ENCODE data around the gene MTO1.
A peak's percentile ranks its signal among the peaks of the same experiment; 100 is the strongest.
"Not testable (repeated sequence)": the region's sequence is repeated elsewhere in the genome, so short reads cannot be mapped to it uniquely, and the experiment has no call there.

The MTO1 gene

DNA sequence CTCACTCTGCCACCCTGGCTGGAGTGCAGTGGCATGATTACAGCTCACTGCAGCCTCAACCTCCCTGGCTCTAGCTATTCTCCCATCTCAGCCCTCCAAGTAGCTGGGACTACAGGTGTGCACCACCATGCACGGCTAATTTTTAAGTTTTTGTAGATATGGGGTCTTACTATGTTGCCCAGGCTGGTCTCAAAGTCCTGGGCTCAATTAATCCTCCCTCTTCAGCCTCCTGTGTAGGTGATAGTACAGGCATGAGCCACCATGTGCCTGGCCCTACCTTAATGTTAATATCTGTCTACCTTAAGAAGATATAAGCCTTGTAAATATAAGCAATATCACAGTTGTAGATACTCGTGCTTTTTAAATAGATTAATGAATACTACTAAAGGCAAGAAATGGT is 42.6 kb downstream of the MTO1 start:
- DNase-seq: no peak

DNA sequence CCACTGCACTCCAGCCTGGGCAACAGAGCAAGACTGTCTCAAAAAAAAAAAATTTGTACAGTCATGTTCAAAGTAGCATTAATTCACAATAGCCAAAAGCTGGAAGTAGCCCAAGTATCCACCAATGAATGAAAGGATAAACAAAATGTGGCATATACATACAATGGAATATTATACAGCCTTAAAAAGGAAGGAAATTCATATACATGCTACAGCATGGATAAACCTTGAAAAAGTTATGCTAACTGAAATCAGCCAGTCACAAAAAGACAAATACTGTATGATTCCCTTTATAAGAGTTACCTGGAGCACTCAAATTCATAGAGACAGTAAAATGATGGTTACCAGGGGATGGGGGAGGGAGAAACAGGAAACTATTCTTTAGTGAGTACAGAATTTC is 43.6 kb downstream of the MTO1 start:
- DNase-seq: no peak

DNA sequence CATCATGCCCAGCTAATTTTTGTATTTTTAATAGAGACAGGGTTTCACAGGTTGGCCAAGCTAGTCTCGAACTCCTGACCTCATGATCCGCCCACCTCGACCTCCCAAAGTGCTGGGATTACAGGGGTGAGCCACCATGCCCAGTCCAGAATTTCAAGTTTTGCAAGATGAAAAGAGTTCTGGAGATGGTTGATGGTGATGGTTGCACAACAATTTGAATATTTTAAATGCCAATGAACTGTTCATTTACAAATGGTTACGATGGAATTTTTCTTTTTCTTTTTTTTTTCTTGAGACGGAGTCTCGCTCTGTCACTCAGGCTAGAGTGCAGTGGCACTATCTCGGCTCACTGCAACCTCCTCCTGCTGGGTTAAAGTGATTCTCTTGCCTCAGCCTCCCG is 44.2 kb downstream of the MTO1 start:
- not testable (repeated sequence) for DNase-seq

DNA sequence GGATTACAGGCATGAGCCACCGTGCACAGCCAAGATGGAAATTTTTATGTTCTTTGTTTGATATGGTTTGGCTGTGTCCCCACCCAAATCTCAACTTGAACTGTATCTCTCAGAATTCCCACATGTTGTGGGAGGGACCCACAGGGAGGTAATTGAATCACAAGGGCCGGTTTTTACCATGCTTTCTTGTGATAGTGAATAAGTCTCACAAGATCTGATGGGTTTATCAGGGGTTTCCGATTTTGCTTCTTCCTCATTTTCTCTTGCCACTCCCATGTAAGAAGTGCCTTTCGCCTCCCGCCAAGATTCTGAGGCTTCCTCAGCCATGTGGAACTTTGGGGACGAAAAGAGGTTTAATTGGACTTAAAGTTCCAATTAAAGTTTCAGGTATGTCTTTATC is 44.7 kb downstream of the MTO1 start:
- no peak for DNase-seq

DNA sequence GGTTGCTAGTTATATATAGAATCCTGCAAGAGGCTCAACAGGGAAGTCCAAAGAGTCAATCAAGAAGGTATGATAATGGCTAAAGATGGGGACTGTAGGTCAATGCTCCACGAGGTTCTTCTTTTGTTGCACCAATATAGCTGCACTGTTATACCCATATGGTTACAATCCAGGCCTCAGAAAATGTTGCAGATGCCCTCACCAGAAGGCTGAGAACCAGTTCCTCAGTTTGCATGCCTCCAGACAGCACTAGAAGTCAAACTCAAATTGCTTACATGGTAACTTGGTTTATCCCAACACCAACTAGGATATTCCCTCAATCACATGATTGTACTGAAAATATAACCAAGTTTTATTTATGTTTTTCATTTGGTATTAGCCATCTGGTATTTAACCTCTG is 47.2 kb downstream of the MTO1 start:
- DNase-seq: no peak

DNA sequence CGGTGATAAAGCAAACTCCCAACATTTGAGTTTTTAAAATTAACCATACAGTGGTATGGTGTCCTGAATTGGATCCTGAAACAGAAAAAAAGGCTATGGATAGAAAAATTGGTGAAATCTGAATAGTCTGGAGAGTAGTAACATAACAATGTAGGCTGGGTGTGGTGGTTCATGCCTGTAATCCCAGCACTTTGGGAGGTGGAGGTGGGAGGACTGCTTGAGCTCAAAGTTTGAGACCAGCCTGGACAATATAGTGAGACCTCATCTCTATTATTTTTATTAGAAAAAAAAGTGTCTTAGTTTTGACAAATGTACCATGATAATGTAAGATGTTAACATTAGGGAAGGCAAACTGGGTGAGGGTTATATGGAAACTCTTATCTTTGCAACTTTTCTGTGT is 48.3 kb downstream of the MTO1 start:
- DNase-seq: no peak

DNA sequence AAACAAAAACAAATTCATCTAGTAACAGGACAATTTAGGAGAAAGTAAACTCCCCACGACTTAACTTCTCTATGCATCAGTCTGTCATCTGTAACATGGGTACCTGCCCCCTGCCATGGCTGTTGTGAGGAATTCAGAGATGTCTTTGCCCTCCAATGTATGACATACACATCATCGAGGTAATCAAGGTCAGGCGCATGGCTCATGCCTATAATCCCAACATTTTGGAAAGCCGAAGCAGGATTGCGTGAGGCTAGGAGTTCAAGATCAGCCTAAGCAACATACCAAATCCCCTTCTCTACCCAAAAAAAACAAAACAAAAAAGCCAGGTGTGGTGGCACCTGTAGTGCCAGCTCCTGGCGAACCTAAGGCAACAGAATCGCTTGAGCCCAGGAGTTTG is 50.3 kb downstream of the MTO1 start:
- no peak for DNase-seq

DNA sequence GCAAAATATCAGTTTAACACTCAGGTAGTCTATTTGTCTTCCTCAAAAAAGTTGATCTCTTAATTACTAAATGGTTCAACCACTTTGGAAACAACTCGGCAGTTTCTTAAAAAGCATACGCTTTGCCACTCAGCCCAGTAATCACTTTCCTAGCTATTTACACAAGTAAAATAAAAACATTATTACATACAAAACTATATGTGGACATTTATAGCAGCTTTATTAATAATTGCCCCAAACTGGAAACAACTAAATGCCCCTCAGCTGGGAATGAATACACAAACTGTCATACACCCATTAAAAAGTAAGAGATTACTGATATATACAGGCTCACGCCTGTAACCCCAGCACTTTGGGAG is 51.9 kb downstream of the MTO1 start:
- DNase-seq: no peak

DNA sequence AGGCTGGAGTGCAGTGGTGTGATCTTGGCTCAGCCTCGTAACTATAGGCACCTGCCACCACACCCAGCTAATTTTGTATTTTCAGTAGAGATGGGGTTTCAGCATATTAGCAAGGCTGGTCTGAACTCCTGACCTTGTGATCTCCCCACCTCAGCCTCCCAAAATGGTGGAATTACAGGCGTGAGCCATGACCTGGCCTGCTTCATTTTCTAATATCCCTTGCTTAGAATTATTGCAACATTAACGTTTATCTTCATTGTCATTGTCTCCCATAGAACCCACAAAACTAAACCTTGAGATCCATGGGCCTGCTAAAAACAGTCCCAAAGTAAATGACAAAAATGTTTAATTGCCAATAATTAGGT is 53.2 kb downstream of the MTO1 start:
- DNase-seq: no peak

DNA sequence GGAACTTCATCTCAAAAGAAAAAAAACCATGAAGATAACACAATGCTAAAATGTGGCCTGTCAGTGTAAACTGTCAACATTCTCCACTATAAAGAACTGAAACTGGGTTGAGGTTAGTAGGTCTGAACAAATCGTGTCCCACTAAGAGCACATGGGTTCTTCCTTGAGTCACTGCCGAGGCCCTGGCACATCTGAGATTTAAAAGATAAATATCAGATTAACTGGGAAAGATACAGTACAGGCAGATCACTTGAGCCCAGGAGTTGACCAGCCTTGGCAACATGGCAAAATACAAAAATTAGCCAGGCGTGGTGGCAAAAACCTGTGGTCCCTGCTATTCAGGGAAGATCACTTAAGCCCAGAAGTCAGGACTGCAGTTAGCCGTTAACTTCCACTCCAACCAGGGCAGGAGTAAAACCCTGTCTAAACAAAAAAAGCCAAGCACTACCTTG is 53.7 kb downstream of the MTO1 start:
- DNase-seq: no peak

DNA sequence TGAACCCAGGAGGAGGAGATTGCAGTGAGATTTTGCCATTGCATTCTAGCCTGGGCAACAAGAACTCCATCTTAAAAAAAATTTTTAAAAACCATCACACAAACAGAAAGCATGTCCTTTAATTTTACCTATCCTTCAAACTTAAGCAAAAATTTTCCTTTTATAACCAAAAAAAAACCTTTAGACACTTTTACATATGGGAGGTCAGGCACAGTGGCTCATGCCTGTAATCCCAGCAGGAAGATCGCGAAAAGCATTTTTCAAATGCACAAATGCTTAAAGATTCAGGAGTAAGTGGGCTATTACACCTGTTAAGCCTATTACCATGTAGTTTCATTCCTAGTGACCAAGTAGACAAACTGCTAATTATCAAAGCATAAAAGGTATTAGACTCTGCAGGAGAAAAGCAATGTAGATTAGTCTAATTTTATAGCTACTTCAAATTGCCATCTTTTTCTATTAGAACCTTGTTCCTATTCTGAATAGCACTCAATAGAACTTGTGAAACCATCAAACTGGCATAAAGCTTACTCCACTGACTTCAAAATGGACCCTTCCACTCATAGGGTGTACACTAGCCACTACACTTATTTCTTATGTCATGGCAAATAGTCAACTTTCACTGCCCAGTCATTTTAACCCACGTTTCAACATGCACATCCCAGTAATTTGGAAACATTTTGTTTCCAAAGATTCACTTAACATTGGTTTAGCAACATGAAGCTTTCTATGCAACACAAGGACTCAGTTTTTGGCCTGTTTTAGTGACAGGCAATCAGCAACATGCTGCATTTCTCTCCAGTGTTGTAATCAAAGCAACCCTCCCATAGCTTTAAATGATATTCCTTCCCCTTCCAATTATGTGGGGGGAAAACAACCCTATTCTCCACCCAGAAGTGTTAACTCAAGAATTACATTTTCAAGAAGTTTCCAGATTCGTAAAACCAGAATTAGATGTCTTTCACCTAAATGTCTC is 55.3 kb downstream of the MTO1 start:
- DNase-seq: no peak

DNA sequence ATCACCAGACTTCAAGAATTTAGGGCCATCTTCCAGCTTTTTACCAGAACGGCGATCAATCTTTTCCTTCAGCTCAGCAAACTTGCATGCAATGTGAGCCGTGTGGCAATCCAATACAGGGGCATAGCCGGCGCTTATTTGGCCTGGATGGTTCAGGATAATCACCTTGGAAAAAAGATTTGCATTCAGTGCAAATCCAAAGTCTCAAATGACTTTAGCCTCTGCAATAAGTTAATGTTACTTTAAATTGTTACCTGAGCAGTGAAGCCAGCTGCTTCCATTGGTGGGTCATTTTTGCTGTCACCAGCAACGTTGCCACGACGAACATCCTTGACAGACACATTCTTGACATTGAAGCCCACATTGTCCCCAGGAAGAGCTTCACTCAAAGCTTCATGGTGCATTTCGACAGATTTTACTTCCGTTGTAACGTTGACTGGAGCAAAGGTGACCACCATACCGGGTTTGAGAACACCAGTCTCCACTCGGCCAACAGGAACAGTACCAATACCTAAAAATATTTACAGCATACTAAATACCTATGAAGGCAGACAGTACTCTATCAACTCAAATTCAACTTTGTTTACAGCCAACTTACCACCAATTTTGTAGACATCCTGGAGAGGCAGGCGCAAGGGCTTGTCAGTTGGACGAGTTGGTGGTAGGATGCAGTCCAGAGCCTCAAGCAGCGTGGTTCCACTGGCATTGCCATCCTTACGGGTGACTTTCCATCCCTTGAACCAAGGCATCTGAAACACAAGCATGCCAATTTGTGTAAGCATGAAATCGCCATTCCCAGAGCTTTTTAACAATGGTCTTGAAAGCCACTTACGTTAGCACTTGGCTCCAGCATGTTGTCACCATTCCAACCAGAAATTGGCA is 56.8 kb downstream of the MTO1 start:
- DNase-seq: not testable (repeated sequence)

DNA sequence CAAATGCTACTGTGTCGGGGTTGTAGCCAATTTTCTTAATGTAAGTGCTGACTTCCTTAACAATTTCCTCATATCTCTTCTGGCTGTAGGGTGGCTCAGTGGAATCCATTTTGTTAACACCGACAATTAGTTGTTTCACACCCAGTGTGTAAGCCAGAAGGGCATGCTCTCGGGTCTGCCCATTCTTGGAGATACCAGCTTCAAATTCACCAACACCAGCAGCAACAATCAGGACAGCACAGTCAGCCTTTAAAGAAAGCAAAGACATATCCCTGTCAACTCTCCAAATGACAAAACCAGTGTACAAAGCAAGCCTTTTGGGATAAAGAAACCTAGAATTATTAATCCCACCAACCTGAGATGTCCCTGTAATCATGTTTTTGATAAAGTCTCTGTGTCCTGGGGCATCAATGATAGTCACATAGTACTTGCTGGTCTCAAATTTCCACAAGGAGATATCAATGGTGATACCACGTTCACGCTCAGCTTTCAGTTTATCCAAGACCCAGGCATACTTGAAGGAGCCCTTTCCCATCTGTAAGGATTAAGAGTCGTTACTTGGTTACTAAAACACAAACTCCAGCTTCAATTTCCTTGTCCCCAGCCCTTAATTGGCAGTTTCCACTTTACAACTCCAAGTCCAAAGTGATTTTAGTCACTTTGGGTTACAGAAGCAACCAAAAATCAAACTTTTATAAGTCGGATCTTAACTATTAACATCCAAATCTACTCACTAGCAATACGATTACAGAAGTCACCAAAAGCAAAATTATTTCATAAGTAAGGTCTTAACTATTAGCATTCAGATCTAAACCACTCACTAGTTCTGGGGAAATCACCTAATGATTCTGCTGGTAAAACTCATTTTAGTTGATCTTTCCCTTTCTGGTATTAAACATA is 57.7 kb downstream of the MTO1 start:
- DNase-seq: not testable (repeated sequence)

DNA sequence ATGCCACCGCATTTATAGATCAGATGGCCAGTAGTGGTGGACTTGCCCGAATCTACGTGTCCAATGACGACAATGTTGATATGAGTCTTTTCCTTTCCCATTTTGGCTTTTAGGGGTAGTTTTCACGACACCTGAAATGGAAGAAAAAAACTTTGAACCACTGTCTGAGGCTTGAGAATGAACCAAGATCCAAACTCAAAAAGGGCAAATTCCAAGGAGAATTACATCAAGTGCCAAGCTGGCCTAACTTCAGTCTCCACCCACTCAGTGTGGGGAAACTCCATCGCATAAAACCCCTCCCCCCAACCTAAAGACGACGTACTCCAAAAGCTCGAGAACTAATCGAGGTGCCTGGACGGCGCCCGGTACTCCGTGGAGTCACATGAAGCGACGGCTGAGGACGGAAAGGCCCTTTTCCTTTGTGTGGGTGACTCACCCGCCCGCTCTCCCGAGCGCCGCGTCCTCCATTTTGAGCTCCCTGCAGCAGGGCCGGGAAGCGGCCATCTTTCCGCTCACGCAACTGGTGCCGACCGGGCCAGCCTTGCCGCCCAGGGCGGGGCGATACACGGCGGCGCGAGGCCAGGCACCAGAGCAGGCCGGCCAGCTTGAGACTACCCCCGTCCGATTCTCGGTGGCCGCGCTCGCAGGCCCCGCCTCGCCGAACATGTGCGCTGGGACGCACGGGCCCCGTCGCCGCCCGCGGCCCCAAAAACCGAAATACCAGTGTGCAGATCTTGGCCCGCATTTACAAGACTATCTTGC is 58.6 kb downstream of the MTO1 start:
- DNase-seq: peak; percentile 85

DNA sequence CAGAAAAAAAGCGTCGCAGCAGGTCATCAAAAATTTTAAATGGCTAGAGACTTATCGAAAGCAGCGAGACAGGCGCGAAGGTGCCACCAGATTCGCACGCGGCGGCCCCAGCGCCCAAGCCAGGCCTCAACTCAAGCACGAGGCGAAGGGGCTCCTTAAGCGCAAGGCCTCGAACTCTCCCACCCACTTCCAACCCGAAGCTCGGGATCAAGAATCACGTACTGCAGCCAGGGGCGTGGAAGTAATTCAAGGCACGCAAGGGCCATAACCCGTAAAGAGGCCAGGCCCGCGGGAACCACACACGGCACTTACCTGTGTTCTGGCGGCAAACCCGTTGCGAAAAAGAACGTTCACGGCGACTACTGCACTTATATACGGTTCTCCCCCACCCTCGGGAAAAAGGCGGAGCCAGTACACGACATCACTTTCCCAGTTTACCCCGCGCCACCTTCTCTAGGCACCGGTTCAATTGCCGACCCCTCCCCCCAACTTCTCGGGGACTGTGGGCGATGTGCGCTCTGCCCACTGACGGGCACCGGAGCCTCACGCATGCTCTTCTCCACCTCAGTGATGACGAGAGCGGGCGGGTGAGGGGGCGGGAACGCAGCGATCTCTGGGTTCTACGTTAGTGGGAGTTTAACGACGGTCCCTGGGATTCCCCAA is 59.3 kb downstream of the MTO1 start, which contains the start of gene EEF1A1:
Gene EEF1A1 (minus strand): TSS at position 345 of the 663 bp plus-strand sequence. CDS start 1,006 bp downstream, outside the sequence.
- DNase-seq: peak; percentile 100

DNA sequence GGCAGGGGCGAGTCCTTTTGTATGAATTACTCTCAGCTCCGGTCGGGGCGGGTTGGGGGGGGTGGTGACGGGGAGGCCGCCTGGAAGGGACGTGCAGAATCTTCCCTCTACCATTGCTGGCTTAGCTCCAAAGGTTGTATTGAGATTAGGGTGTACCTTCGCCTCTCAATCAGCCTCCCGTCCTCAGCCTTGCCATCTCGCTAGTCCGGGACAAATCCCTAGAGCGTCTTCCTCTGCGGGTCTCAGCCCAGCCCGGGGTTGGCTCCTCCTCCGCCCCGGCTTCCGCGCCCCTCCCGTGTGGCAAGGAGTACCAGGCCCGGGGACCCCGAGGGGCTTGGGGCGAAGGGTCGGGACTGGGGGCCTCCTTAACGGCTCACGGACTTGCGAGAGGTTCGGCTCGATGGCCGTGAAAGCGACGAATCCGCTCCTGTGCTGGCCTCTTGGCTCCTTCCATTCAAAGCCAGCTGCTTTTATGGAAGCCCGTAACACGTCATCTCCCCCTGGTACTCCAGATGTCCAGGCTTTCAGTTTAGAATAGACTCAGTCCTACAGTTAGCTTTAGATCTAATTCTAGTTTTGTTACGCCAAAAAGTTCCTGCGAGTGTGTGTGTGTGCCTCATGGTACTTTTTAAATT is 59.9 kb downstream of the MTO1 start:
- no peak for DNase-seq

DNA sequence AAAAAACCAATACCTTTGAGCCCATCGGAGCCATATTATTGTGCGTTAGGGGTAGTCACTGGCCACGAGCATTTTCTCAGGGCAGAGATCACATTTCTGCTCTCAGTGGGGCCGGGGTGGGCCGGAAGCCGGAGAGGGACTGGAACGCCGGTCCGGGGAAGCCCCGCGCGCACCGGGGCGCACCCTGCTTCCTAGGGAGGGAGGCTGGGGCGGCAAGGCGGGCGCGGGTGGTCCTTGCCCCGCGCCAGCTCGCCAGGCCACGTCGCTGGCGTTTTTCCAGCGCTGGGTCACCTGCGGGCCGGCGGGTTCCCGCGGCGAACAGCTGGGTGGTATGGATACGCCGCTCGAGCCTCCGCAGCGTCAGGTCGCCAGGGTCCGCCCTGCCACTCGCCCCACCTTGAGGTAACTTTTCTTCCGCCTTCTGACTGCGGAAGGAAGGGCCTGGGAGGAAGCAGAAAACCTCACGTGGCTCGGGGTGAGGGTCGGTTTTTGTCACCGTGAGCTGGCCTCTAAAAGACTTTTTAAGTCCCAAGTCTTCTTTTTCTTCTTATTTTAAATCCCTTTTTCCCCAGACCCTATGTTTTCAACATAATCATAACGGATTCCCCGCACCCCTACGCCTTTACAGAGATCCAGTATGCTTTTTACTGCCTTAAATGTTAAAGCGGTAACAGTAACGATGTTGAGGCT is 62.0 kb downstream of the MTO1 start:
- peak; percentile 81 for DNase-seq

DNA sequence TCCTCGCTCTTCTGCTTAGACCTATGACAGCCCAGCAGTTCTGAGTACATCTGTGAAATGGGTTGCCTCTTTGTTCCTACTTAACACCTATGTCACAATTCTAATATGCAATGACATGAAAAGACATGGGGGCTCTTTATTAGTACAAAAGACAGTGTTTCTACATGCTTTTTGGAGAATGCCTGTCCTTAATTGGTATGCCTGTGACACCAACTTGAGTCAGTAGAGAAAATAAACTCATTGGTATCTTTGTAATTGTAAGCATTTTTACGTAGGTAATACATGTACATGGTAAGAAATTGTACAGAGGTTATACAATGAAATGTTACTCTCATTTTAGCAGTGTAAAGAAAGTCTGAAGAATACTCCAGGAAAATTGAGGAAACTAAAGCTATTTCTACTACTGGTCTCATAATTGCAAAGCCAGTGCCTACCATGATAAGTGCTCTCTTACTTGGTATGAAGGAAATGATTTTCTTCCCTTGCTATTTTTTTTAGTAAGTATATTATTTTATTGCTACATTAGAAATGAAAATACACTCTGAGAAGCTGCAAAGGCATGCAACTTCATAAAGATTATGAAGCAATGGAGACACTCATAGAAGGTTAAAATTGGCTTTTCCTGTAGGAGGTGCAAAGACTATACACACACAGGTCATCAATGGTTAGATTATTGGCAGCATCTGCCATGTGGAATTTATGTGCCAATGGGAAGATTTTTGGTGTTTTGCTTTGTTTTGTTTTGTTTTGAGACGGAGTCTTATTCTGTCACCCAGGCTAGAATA is 64.2 kb downstream of the MTO1 start:
- no peak for DNase-seq

DNA sequence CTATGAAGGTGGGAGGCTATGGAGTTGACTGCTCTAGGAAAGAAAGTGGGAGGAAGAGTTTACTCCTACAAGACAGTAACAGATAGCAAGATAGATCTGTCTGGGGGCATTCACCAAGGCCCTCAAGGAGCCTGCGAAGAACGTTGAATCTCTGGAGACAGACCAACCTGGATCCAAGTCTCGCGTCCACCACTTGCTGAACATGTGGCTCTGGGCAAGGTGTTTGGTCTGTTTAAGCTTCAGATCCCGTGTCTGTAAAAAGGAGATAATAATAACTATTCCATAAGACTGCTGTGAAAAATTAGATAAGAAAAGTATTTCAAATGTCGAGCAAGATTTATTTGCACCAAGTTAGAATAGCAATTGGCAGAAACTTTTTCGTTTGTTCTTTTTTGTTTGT is 67.4 kb downstream of the MTO1 start:
- DNase-seq: no peak

All from right forelimb (tissue), 1 donor.